Measurements from ENCODE around the gene MORN1.

Gene MORN1

DNA sequence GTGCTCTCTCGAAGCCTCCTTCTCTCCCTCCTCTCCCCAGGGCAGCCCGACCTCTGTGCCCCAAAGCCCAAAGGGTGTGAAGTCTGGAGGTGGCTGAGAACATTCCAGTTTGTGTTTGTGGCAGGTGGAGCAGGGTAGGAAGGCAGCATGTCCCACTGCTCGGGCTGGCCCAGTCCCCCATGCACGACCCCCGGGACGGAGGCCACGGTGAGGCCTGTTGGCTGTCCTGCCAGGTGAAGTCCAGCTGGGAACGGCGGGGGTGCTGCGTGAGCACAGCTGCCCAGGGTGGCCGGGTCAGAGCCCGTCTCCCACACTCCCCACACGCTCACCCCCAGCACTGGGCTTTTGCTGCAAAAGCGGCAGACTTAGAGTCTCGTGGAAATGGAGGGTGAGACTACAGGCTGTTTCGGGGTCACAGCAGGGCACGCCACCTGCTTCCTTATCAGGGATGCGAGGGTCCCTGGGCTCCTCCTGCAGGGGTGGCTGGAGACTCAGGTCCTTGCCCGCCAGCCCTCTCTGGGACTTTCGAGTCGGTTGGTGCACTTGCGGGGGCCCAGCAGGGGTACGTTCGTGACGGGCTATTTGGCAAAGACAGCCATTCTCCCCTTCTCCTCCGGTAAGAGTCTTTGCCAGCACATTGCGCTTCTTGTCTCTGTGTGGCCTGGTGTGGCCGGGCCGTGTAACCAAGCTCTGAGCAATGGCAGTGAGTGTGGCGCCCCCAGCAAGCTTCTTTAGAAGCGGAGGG lies 40.3 kb downstream of the MORN1 start:
- no peak for DNase-seq (ENCODE audit: low spot score)

DNA sequence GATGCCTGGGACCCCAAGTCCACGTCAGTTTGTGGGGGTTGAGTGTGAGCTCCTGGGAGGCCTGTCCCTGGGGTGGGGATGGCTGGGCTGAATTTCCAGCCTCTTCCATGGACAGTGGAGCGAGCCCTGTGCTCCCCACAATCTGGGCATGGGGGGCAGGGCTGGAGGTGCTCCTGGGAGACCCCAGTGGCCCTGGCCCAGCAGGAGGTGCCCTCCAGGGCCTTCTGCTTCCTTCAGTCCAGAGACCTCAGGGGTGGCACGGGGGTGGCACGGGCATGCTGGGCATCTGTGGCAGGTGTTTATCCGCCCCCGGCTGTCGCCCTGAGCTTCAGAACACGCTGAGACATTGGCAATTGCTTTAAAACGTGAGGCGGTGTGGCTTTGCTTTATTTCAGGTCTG lies 40.9 kb downstream of the MORN1 start:
- no peak for DNase-seq (ENCODE audit: low spot score)

DNA sequence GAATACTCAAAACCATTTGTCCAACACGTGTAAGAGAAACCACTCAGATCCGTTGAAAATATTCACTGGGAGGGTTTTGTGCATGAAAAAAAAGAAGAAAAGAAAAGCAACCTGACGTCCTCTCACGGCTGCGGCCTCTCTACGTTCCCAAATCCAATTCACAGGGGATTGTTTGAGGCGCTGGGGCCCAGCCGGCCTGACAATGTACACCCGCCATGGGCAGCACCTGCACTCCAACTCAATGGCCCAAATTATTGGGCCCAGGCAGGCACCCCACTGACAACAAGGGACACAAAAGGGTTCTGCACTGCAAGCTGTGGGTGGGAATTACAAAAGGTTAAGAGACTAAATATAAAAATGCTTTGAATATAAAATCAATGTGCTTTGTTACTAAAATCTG lies 41.5 kb downstream of the MORN1 start:
- no peak for DNase-seq (ENCODE audit: low spot score)

DNA sequence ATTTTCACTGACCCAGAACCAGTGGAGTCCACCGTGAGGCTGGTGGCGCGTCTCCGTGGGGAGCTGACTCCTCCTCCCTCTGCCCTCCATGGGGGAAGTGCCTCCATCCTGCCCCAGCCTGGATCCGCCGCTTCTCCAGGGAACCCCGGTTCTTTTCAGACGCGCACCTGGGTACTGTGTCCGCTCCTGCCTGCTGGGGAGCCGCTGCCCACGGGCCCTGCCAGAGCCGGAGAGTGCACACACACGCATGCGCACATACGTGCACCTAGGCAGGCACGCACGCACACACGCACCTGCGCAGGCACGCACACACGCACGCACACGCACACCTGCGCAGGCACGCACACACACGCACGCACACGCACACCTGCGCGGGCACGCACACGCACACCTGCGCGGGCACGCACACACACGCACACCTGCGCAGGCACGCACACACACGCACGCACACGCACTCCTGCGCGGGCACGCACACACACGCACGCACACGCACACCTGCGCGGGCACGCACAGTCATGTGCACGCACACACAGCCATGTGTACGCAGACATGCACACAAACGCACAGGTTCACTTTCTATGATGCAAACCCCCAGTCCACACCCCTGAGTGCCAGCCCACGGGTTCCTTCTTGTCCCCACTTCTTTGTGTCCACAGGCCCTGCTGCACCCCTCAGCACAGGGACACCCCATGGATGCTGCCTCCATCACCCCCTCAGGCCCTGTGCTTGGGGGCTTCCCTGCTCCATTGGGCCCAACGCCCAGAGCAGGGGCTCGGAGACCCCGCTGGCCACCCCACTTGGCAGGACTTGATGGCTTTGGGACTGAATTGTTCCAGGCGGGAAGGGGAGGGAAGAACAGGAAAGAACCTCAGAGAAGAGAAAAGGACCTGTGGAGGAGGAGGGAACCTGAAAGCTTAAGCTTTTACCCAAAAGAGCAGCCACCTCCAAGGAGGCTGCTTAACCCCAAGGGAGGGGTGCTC lies 42.7 kb downstream of the MORN1 start:
- DNase-seq (ENCODE audit: low spot score) = no peak

DNA sequence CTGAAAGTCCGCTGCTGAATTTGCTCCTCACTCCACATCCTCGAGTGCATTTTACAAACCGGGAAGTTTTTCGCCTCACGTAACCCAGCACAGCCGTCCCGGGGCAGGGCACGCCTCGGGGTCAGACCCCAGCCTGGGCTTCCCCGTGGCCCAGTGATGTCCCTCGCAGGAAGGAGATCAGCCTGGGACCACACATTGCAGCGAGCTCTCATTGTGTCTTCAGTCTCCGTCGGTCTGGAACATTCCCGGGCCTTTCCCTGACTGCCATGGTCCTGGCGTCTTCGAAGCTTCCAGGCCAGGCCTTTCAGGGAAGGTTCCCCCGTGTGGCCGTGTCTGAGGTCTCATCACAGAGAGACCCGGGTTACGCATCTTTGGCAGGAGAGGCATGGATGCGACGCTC lies 43.5 kb downstream of the MORN1 start:
- DNase-seq (ENCODE audit: low spot score) = no peak

GRCh38 chr1:2347409-2347785 lies 44.0 kb downstream of the MORN1 start:
- no peak for DNase-seq (ENCODE audit: low spot score)

GRCh38 chr1:2346691-2347408 lies 44.5 kb downstream of the MORN1 start:
- DNase-seq (ENCODE audit: low spot score) = no peak

GRCh38 chr1:2345297-2346075 lies 45.9 kb downstream of the MORN1 start:
- no peak for DNase-seq (ENCODE audit: low spot score)

- DNase-seq (ENCODE audit: low spot score) = no peak
These were observed 46.5 kb downstream of the MORN1 start for GRCh38 chr1:2344744-2345296.

- no peak for DNase-seq (ENCODE audit: low spot score)
These were observed 47.2 kb downstream of the MORN1 start for GRCh38 chr1:2344121-2344681.

- no peak for DNase-seq (ENCODE audit: low spot score)
These were observed 48.1 kb downstream of the MORN1 start for GRCh38 chr1:2343023-2343935.

DNA sequence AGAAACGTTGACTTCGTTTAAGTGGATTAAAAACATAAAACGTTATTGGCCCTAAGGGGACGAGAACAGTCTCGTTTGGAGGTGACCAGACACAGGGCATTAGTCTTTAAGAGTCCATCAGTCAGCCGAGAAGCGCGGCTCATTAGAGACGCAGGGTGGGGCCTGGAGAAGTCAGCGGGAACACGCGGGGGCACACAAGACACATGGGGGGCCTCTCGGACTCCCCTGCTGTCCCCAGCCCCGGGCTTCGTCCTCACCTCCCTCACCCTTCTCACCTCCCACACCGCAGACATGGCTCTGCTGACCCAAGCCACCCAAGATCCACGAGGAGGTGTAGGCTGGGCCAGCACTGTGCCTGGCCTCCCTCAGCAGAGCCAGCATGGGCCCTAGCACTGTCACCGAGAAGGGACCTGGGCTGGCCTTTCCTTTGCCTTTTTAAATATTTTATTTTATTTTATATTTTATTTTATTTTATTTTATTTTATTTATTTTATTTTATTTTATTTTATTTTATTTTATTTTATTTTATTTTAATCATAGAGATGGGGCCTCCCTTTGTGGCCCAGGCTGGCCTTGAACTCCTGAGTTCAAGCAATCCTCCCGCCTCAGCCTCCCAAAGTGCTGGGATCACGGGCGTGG lies 48.9 kb downstream of the MORN1 start:
- no peak for DNase-seq (ENCODE audit: low spot score)

GRCh38 chr1:2341706-2342383 lies 49.5 kb downstream of the MORN1 start:
- DNase-seq (ENCODE audit: low spot score) = no peak

DNA sequence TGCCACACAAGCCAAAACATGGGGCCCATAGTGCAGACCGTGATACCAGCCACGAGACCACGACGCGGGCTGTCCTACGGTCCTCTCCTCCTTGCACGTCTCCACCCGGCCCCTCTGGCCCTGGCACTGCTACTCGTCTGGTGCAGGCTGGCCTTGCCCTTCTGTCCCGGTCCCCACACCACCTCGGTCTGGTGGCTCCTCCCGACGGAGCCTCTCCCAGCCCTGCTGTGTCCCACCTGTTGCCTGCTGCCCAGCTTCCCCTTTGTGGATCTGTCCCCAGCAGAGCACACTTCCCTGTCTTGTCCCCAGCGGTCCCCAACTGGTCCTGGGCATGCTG lies 50.5 kb downstream of the MORN1 start:
- DNase-seq (ENCODE audit: low spot score) = no peak

- DNase-seq (ENCODE audit: low spot score) = no peak
These were observed 51.1 kb downstream of the MORN1 start for GRCh38 chr1:2340086-2340917.

- DNase-seq (ENCODE audit: low spot score) = no peak
These were observed 51.9 kb downstream of the MORN1 start for GRCh38 chr1:2339206-2340085.

DNA sequence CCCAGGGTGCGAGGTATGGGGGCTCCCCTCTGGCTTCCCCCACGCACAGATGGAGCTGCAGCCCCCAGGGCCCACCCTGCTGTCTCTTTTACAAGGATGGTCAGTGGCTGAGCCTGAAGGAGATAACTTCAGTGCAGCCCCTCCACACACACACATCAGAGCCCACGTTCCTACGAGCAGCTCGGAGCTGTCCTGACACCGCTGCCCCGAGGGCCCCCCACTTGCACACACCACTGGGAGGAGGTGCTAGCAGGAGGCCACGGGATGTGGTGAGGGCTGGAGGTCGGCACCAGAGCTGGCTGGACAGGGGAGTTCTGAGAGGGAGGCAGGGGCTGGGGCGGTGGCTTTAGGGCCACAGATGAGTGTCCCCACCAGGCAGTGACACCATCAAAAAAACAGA lies 53.9 kb downstream of the MORN1 start:
- no peak for DNase-seq (ENCODE audit: low spot score)

Measured in Ammon's horn (tissue), 1 donor.